ENCODE measurements around the gene SEMA5B.

- no peak for TF ChIP-seq TAF1 (IDR thresholded peaks at IDR 0.05; ENCODE audit: low read depth)
- TF ChIP-seq NFIC (IDR thresholded peaks at IDR 0.05) = no peak
- no peak for TF ChIP-seq TCF12 (IDR thresholded peaks at IDR 0.05; ENCODE audit: low read depth)
- no peak for TF ChIP-seq EGR1 (IDR thresholded peaks at IDR 0.05)
- TF ChIP-seq, protein P1, sequence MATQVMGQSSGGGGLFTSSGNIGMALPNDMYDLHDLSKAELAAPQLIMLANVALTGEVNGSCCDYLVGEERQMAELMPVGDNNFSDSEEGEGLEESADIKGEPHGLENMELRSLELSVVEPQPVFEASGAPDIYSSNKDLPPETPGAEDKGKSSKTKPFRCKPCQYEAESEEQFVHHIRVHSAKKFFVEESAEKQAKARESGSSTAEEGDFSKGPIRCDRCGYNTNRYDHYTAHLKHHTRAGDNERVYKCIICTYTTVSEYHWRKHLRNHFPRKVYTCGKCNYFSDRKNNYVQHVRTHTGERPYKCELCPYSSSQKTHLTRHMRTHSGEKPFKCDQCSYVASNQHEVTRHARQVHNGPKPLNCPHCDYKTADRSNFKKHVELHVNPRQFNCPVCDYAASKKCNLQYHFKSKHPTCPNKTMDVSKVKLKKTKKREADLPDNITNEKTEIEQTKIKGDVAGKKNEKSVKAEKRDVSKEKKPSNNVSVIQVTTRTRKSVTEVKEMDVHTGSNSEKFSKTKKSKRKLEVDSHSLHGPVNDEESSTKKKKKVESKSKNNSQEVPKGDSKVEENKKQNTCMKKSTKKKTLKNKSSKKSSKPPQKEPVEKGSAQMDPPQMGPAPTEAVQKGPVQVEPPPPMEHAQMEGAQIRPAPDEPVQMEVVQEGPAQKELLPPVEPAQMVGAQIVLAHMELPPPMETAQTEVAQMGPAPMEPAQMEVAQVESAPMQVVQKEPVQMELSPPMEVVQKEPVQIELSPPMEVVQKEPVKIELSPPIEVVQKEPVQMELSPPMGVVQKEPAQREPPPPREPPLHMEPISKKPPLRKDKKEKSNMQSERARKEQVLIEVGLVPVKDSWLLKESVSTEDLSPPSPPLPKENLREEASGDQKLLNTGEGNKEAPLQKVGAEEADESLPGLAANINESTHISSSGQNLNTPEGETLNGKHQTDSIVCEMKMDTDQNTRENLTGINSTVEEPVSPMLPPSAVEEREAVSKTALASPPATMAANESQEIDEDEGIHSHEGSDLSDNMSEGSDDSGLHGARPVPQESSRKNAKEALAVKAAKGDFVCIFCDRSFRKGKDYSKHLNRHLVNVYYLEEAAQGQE (IDR thresholded peaks at IDR 0.05; ENCODE audit: low read depth) = no peak
- TF ChIP-seq YY1 (IDR thresholded peaks at IDR 0.05; ENCODE audit: low read depth) = no peak
- no peak for TF ChIP-seq EP300 (IDR thresholded peaks at IDR 0.05; ENCODE audit: borderline replicate concordance)
- TF ChIP-seq TEAD4 (IDR thresholded peaks at IDR 0.05) = no peak
These were observed 104.0 kb downstream of the SEMA5B start for GRCh38 chr3:122923611-122924010.

All from Ishikawa (cell line).